ENCODE data around the gene ZYG11B.

DNA sequence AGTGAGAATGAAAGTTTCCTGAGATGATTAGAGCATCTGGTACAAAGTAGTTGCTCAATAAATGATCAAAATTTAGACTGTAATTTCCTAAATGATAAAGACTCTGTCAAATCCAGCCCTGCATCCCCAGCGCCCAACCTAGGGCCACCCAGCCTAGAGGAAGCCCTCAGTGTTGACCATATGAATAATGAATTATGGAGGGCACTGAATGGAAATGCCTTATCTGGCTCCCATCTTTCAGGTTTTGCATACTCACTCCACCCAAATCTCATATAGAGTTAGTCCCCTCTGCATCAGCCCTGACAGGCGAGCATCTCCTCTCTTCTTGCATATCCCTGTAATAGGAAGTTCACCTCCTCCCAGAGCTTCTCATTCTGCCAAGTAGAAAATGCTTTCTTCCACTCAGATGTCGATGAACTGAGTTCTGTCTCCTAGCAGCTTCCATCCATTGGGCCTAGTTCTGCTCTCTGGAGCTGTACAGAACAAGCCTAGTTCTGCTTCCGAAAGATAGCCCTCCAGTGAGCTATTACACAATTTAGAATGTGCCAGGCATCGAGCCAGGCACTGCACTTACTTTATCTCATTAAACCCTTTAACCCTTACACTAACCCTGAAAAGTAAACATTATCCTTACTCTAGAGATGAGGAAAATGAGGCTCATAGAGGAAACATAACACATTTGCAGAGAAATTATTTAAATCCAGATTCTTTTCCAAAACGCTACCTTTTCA lies 49.0 kb upstream of the ZYG11B start:
- TF ChIP-seq, protein P1, sequence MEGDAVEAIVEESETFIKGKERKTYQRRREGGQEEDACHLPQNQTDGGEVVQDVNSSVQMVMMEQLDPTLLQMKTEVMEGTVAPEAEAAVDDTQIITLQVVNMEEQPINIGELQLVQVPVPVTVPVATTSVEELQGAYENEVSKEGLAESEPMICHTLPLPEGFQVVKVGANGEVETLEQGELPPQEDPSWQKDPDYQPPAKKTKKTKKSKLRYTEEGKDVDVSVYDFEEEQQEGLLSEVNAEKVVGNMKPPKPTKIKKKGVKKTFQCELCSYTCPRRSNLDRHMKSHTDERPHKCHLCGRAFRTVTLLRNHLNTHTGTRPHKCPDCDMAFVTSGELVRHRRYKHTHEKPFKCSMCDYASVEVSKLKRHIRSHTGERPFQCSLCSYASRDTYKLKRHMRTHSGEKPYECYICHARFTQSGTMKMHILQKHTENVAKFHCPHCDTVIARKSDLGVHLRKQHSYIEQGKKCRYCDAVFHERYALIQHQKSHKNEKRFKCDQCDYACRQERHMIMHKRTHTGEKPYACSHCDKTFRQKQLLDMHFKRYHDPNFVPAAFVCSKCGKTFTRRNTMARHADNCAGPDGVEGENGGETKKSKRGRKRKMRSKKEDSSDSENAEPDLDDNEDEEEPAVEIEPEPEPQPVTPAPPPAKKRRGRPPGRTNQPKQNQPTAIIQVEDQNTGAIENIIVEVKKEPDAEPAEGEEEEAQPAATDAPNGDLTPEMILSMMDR (IDR thresholded peaks at IDR 0.05): no peak
- TF ChIP-seq EZH2 (IDR thresholded peaks at IDR 0.05; ENCODE audit: borderline replicate concordance, insufficient read depth, low read depth, low read length, poor library complexity, severe bottlenecking): no peak
